SU-DHL-6 (cell line): ENCODE results near the gene TTI1.

Experiments used
- EZH2phosphoT487 ChIP-seq: fragments of 200-600 bp; sonication (generic), shearing (Covaris generic); conservative IDR thresholded peaks from 2 replicates; pipeline ENCODE4 v1.6.1; 2018; ENCODE audit warnings: mild to moderate bottlenecking, antibody characterized with exemption, low read length, moderate library complexity, mixed read lengths
- TF ChIP-seq, protein P1 (sequence below): fragments of 200-600 bp; sonication (generic); IDR thresholded peaks from one replicate; pipeline ENCODE4 v1.5.1; 2017; ENCODE audit warnings: antibody characterized with exemption, mild to moderate bottlenecking, low read length, moderate library complexity; ENCODE audit not compliant: insufficient read depth, poor library complexity, severe bottlenecking

GRCh38 chr20:37941992-37942391 is 91.3 kb downstream of the TTI1 start:
- TF ChIP-seq, protein P1, sequence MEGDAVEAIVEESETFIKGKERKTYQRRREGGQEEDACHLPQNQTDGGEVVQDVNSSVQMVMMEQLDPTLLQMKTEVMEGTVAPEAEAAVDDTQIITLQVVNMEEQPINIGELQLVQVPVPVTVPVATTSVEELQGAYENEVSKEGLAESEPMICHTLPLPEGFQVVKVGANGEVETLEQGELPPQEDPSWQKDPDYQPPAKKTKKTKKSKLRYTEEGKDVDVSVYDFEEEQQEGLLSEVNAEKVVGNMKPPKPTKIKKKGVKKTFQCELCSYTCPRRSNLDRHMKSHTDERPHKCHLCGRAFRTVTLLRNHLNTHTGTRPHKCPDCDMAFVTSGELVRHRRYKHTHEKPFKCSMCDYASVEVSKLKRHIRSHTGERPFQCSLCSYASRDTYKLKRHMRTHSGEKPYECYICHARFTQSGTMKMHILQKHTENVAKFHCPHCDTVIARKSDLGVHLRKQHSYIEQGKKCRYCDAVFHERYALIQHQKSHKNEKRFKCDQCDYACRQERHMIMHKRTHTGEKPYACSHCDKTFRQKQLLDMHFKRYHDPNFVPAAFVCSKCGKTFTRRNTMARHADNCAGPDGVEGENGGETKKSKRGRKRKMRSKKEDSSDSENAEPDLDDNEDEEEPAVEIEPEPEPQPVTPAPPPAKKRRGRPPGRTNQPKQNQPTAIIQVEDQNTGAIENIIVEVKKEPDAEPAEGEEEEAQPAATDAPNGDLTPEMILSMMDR, result no peak
- no peak for TF ChIP-seq EZH2phosphoT487
